Left ventricle myocardium inferior (tissue), 1 donor: ENCODE results near the gene NR0B2. TPM values are rescaled to one million over a fixed set of nuclear protein-coding genes. Genes with fewer than 3 reads are reported as not detected.

ENCODE experiments used
- DNase-seq: peaks from one replicate; pipeline ENCODE4 v3.0.0-alpha.2; 2020
- H3K27ac ChIP-seq: fragments of 200-600 bp; replicated peaks from 2 replicates; pipeline ENCODE4 v1.8.0; 2021
- H3K27me3 ChIP-seq: fragments of 200-600 bp; 2 replicates; pipeline ENCODE4 v1.8.0; 2021; ENCODE audit warnings: low read depth
- H3K36me3 ChIP-seq: fragments of 200-600 bp; 2 replicates; pipeline ENCODE4 v1.8.0; 2021
- H3K4me1 ChIP-seq: fragments of 200-600 bp; 2 replicates; pipeline ENCODE4 v1.8.0; 2021
- H3K4me3 ChIP-seq: fragments of 200-600 bp; 2 replicates; pipeline ENCODE4 v1.8.0; 2021; ENCODE audit warnings: mild to moderate bottlenecking, moderate library complexity
- H3K9me3 ChIP-seq: fragments of 200-600 bp; replicated peaks from 2 replicates; pipeline ENCODE4 v1.8.0; 2021
- intact Hi-C: fragments of 100-400 bp; cut with micrococcal nuclease; formaldehyde crosslinking; loops from one replicate; pipeline ENCODE4 v1.11.0; 2022
- long read RNA-seq: library from polyadenylated mRNA; unstranded; transcript quantifications from one replicate; pipeline ENCODE4 v2.0.0, GENCODE V29; 2021
- total RNA-seq: library from RNA; stranded (reverse); fragmentation: NEBNext Ultra II Directional; extraction: Animal tissue kit (Norgen Biotek cat#: 25700); gene quantifications from one replicate; pipeline ENCODE4 v1.2.1, GENCODE V29; 2021
- TF ChIP-seq, protein P1 (sequence below): fragments of 200-600 bp; IDR thresholded peaks from 2 replicates; pipeline ENCODE4 v1.8.0; 2021; ENCODE audit warnings: antibody characterized with exemption, mild to moderate bottlenecking, borderline replicate concordance
- donor health status: DM: no; HTN: yes; CAD: no; lungs with severe emphysema.

The NR0B2 gene, protein sequence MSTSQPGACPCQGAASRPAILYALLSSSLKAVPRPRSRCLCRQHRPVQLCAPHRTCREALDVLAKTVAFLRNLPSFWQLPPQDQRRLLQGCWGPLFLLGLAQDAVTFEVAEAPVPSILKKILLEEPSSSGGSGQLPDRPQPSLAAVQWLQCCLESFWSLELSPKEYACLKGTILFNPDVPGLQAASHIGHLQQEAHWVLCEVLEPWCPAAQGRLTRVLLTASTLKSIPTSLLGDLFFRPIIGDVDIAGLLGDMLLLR
- 7.2 TPM for total RNA-seq
- long read RNA-seq, transcript NR0B2-201 (2 exons, 1,156 nt) = major isoform, 9 of 9 reads
- long read RNA-seq, partial matches to known transcripts = 0 of 9 reads
- long read RNA-seq, other reads (novel, unspliced or antisense) = 0 of 9 reads

DNA sequence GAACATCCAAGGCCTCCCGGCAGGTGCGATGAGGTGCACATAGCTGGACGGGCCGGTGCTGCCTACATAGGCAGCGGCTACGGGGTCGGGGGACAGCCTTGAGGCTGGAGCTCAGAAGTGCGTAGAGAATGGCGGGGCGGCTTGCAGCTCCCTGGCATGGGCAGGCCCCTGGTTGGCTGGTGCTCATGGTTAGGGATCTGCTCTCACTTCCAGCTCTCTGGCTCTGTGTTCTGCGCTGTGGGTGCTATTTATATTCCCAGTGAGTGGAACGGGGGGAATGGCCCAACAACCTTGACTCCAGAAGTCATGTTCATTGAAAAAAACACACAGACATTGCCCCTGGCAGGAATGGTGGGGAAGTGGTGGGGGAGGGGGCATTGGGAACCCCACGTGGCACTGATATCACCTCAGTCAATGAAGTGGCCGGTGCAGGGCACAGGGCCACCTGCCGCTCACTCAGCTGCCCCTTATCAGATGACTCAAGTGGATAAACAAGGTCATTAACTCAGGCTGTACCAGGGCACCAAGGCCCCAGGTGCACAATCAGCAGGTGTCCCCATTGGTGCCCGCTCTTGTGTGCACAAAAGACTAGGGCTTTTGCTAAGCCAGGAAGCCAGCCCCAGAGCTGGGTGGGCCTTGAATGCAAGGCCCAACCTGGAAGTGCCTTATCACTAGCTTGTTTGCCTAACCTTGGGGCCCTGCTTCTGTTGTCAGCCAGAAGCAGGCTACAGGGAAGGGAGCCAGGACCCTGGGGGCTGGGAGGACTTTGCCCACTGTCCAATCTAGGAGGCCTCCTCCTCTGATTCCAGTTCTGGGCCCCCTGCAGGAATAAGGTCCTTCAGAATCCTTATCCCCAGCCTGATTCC lies at the start of gene NR0B2:
TSS of gene NR0B2 (minus strand) at position 222 of the 866 bp plus-strand sequence. CDS start at position 187, 35 bp downstream.
- Histone ChIP-seq H3K27me3 (no peaks in the 10 kb centered on the region), H3K4me3 (peak within 1 kb of the TSS; percentile 69), H3K4me1 (peaks cover 23% of the 10 kb centered on the region), H3K9me3 (no peaks in the 10 kb centered on the region), H3K27ac (peak within 1 kb of the TSS; percentile 94), H3K36me3 (no peaks in the 10 kb centered on the region)
- intact Hi-C loops = no loop called here
- peak; percentile 67 for DNase-seq
- TF ChIP-seq, protein P1, sequence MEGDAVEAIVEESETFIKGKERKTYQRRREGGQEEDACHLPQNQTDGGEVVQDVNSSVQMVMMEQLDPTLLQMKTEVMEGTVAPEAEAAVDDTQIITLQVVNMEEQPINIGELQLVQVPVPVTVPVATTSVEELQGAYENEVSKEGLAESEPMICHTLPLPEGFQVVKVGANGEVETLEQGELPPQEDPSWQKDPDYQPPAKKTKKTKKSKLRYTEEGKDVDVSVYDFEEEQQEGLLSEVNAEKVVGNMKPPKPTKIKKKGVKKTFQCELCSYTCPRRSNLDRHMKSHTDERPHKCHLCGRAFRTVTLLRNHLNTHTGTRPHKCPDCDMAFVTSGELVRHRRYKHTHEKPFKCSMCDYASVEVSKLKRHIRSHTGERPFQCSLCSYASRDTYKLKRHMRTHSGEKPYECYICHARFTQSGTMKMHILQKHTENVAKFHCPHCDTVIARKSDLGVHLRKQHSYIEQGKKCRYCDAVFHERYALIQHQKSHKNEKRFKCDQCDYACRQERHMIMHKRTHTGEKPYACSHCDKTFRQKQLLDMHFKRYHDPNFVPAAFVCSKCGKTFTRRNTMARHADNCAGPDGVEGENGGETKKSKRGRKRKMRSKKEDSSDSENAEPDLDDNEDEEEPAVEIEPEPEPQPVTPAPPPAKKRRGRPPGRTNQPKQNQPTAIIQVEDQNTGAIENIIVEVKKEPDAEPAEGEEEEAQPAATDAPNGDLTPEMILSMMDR = no peak

DNA sequence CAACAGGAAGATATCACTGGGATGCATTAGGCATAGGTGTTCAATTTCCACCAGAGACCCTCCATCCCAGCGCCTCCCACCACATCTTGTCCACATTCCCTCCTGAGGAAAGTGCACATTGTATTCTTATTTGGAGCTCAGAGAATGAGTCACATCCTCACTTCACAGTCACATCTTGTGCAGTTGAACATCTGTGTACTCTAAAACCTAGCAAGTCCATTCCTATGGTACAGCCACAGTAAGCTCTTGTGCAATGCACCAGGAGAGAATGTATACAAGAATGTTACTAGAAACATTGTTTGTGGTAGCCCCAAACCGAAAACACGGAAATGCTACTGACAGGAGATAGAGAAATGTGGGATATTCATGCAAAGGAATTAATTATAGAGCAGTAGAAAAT lies 48.1 kb upstream of the NR0B2 start:
- no peak overlapping the region for H3K4me3 ChIP-seq
- peaks cover 73% of the 10 kb centered on the region for H3K27me3 ChIP-seq
- TF ChIP-seq, protein P1 = no peak
- peaks cover under 1% of the 10 kb centered on the region for H3K9me3 ChIP-seq
- H3K4me1 ChIP-seq = peaks cover 19% of the 10 kb centered on the region
- H3K36me3 ChIP-seq = no peaks in the 10 kb centered on the region
- no peak for DNase-seq
- H3K27ac ChIP-seq = no peak overlapping the region
- intact Hi-C loops = no loop called here

DNA sequence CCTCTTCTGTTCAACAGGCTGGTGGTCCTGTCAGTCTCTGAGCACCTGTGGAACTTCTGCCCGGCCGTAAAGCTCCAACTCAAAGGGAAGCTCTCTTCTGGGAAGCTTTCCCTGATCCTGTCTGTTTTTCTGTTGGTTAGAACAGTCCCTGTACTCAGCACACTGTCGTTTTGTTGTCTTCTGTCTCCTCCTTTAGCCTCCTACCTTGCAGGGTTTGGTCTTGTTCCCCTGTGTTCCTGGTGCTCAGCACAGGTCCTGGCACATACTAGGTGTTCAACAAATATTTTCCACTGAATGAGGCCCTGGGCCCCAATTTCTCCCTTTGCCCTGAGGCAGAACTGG lies 46.8 kb upstream of the NR0B2 start:
- H3K27me3 ChIP-seq = peaks cover 71% of the 10 kb centered on the region
- intact Hi-C loops = no loop called here

DNA sequence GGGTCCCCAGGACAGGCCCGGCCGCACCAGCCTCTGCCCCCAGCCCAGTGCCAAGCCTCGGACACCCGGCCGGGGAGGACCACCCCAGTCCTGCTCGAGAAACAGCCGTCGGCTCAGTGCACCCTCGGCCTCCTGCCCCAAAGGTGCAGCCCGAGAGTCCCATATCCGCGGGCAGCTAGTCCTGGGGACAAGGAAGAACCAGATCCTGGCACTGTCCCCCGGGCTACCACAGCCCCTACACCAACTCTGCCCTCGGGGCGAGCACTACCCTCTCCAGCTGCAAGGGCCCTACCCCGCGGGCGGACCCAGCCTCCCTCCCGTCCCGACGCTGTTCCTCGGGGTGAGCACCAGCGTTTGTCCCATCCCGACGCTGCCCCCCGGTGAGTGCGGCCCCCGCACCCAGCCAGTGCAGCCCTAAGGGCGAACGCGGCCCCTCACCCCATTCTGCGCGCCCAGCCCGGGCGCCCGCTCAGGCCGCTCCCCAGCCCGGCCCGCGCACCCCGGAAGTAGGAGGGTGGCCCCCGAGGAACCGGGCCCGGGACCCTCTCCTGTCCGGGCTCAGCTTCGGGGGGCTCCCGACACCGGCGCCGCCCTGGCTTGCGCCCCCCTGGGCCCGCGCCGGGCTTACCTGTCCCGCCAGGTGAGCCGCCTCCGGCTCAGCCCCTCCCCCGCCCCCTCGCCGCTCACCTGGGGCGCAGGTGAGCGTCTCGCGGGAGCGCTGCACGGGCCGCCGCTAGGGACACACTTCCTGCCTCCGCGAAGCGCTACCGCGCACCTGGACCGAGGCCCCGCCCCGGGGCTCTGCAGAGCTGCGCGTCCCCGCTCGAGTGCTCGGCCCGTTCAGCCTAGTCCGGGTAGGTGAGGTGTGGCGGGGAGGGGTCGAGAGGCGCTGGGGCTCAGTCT lies 46.2 kb upstream of the NR0B2 start, which contains the start of gene KDF1:
TSS of gene KDF1 (minus strand) at position 747 of the 903 bp plus-strand sequence. CDS start 8,088 bp downstream, outside the sequence.
- intact Hi-C loops = no loop called here

More for the DNA sequence above, 46.8 kb upstream of the NR0B2 start:
- DNase-seq = no peak
- H3K27ac ChIP-seq = no peak overlapping the region
- no peaks in the 10 kb centered on the region for H3K36me3 ChIP-seq
- peak overlapping the region; percentile 69 for H3K4me3 ChIP-seq
- TF ChIP-seq, protein P1 = no peak
- H3K4me1 ChIP-seq = peaks cover 19% of the 10 kb centered on the region
- H3K9me3 ChIP-seq = peaks cover 13% of the 10 kb centered on the region

More for the DNA sequence above, 46.2 kb upstream of the NR0B2 start, which contains the start of gene KDF1:
- TF ChIP-seq, protein P1 = peak; percentile 6
- no peak for DNase-seq
- Histone ChIP-seq H3K27me3 (peaks cover 67% of the 10 kb centered on the region), H3K4me1 (peaks cover 19% of the 10 kb centered on the region), H3K36me3 (no peaks in the 10 kb centered on the region), H3K4me3 (peak within 1 kb of the TSS; percentile 69), H3K9me3 (peaks cover 15% of the 10 kb centered on the region), H3K27ac (no peak within 1 kb of the TSS)
